Erythroblast (primary cell): ENCODE data around the gene EFNA3.

Source experiments
- GATA1 ChIP-seq: IDR thresholded peaks from 2 replicates; pipeline ENCODE4 v1.6.1; 2011; ENCODE audit warnings: low read depth, mild to moderate bottlenecking, control low read depth, low read length, moderate library complexity
- POLR2A ChIP-seq: IDR thresholded peaks from 2 replicates; pipeline ENCODE4 v1.6.1; 2011; ENCODE audit warnings: mild to moderate bottlenecking, low read length

DNA sequence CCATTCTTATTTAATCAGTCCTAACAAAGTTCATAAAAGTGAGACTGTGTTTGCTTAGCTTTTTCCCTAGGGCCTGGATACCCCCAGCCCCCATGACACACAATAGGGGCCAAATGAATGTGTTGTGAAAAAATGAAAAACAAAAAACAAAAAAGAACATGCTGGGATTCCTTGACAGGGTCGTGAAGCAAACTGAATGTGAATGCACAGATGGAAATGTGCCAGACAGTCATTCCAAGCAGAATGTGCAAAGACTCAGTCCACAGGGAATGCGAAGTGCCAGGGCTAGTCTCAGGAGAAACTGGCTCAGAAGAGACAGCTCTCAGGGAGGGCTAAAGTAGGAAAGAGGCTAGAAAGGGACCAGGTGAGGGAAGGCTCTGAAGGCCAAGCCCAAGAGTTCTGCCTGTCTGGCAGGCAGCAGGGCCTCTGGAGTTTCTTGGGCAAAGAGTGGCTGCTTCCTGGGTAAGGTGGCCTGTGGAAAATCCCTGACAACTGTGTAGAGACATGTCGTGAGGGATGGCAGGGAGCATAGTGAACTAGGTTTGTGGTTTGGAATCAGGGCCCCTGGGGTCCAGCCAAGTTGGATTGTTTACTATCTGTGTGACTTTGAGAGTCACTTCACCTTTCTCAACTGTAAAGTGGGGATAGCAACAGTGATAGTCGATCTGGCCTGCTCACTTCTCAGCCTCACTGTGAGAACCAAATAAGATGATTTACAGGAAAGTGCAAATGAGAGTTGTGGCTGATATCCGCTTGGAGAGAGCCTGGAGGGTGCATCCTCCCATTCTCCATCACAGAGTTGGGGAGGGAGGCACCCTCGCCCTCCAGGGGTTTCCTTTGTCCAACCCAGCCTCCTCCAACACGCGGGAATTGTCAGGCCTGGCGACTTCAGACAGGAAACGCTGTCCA, 28.7 kb upstream of the EFNA3 start:
- TF ChIP-seq POLR2A (no peak), GATA1 (no peak)
